ENCODE results near the gene TRAPPC1.

GRCh38 chr17:7911116-7911515, 20.6 kb downstream of the TRAPPC1 start:
- TF ChIP-seq POLR2A (IDR thresholded peaks at IDR 0.05) (no peak), CTCF (IDR thresholded peaks at IDR 0.05) (no peak)
